HepG2 (cell line): ENCODE measurements around the gene ME3. TPM values are rescaled to one million over a fixed set of nuclear protein-coding genes. Genes with fewer than 3 reads are reported as not detected.

Experiments used
- ATAC-seq: fragments of 200-7000 bp; cut with Tn5 transposase; 3 replicates; pipeline ENCODE4 v1.9.1; 2020; ENCODE audit warnings: mild to moderate bottlenecking, moderate library complexity
- BruUV-seq: library from RNA; stranded (reverse); fragments of 400-500 nt; replicated peaks from 2 replicates; lab custom pipeline; 2021; lab: Mats Ljungman, UMichigan
- CTCF ChIA-PET: fragments of 300-600 bp; formaldehyde crosslinking; extraction: SDS; loops from one replicate; lab custom pipeline; 2021; ENCODE audit warnings: low total read pairs, inconsistent platforms, low intra/inter-chr PET ratio; lab: Yijun Ruan, JAX
- POLR2A ChIA-PET: fragments of 350-600 bp; sonication (Branson Sonifier 250); formaldehyde crosslinking; loops from one replicate; lab custom pipeline; 2020; ENCODE audit warnings: antibody characterized with exemption, inconsistent platforms; lab: Yijun Ruan, JAX
- DNase-seq: peaks from one replicate; pipeline ENCODE4 v3.0.0-alpha.2; 2015; ENCODE audit warnings: low spot score
- FAIRE-seq: peaks from 3 replicates; lab custom pipeline; 2011; peaks lifted over from hg19 to GRCh38; lab: Jason Lieb, UNC
- H2AFZ ChIP-seq: one replicate; pipeline ENCODE4 v1.6.1; 2011; ENCODE audit warnings: low read length, inconsistent platforms
- H3K27ac ChIP-seq: fragments of 300-600 bp; 3 replicates; pipeline ENCODE4 v1.8.0; 2011; ENCODE audit warnings: mixed run types, mild to moderate bottlenecking, mixed read lengths, low read length, inconsistent platforms; ENCODE audit not compliant: insufficient read depth; ENCODE audit errors: extremely low read length
- H3K27me3 ChIP-seq, 2 experiments: fragments of 200-600 bp in 1 of 2; 2 replicates in 1 of 2; 3 replicates in 1 of 2; pipeline versions ENCODE4 v1.6.0 to v1.8.0; 2011; ENCODE audit warnings: low read length in 2 of 2, mild to moderate bottlenecking in 2 of 2, moderate library complexity in 2 of 2, inconsistent platforms in 1 of 2; ENCODE audit not compliant: insufficient read depth in 2 of 2, control insufficient read depth in 1 of 2
- H3K36me3 ChIP-seq, 2 experiments: fragments of 200-600 bp in 1 of 2; replicated peaks in 1 of 2; 2 replicates in 1 of 2; 3 replicates in 1 of 2; pipeline versions ENCODE4 v1.5.1 to v1.8.0; 2011; ENCODE audit warnings: low read length in 2 of 2, inconsistent platforms in 1 of 2; ENCODE audit not compliant: insufficient read depth in 2 of 2, control insufficient read depth in 1 of 2
- H3K4me1 ChIP-seq: 2 replicates; pipeline ENCODE4 v1.5.1; 2012; ENCODE audit warnings: low read length, inconsistent platforms; ENCODE audit not compliant: insufficient read depth
- H3K4me2 ChIP-seq: 2 replicates; pipeline ENCODE4 v1.6.0; 2011; ENCODE audit warnings: low read depth, low read length, inconsistent platforms
- H3K4me3 ChIP-seq, 3 experiments: fragments of 200-600 bp in 1 of 3; sonication (generic), shearing (Covaris generic) in 1 of 3; replicated peaks in 1 of 3; 2 replicates each; pipeline ENCODE4 v1.5.1; 2011 to 2016; ENCODE audit warnings: low read length in 3 of 3, inconsistent platforms in 2 of 3, low read depth in 2 of 3, mild to moderate bottlenecking in 2 of 3, control low read depth in 1 of 3, mixed read lengths in 1 of 3; ENCODE audit not compliant: insufficient read depth in 1 of 3
- H3K79me2 ChIP-seq: one replicate; pipeline ENCODE4 v1.6.1; 2011; ENCODE audit warnings: low read length, inconsistent platforms; ENCODE audit not compliant: insufficient read depth
- H3K9ac ChIP-seq: 2 replicates; pipeline ENCODE4 v1.6.0; 2011; ENCODE audit warnings: mild to moderate bottlenecking, low read depth, low read length, inconsistent platforms; ENCODE audit not compliant: insufficient read depth
- H3K9me3 ChIP-seq: 2 replicates; pipeline ENCODE4 v1.5.1; 2012; ENCODE audit warnings: mild to moderate bottlenecking, low read length
- H4K20me1 ChIP-seq: 2 replicates; pipeline ENCODE4 v1.6.0; 2011; ENCODE audit warnings: inconsistent platforms, mild to moderate bottlenecking, low read length, moderate library complexity; ENCODE audit not compliant: insufficient read depth
- CHD2 ChIP-seq: IDR thresholded peaks from 2 replicates; pipeline ENCODE4 v1.6.1; 2011; ENCODE audit warnings: low read depth, low read length, improper control_type of control experiment
- HHEX ChIP-seq: IDR thresholded peaks from 2 replicates; pipeline ENCODE4 v1.6.1; 2016; ENCODE audit warnings: control low read depth
- KLF15 ChIP-seq: sonication (generic); formaldehyde crosslinking; IDR thresholded peaks from 2 replicates; pipeline ENCODE4 v1.8.1; 2023; ENCODE audit warnings: borderline replicate concordance, mild to moderate bottlenecking, inconsistent platforms, missing genetic modification reagents, mixed read lengths
- MAFG ChIP-seq: sonication (generic); formaldehyde crosslinking; IDR thresholded peaks from 2 replicates; pipeline ENCODE4 v1.5.1; 2020; ENCODE audit warnings: mild to moderate bottlenecking, missing genetic modification reagents
- MAX ChIP-seq: IDR thresholded peaks from 2 replicates; pipeline ENCODE4 v1.6.1; 2012; ENCODE audit warnings: inconsistent platforms
- POGZ ChIP-seq: sonication (generic); formaldehyde crosslinking; IDR thresholded peaks from 2 replicates; pipeline ENCODE4 v1.4.0; 2020; ENCODE audit warnings: mild to moderate bottlenecking, missing genetic modification reagents
- POLR2G ChIP-seq: fragments of 200-400 bp; formaldehyde crosslinking; IDR thresholded peaks from 2 replicates; pipeline ENCODE4 v1.6.1; 2018; ENCODE audit warnings: mild to moderate bottlenecking, low read depth, low read length, moderate library complexity
- RARA ChIP-seq: IDR thresholded peaks from 2 replicates; pipeline ENCODE4 v1.6.1; 2016; ENCODE audit warnings: missing genetic modification reagents, missing compliant biosample characterization
- REL ChIP-seq: sonication (generic); formaldehyde crosslinking; conservative IDR thresholded peaks from 2 replicates; pipeline ENCODE4 v1.8.0; 2022; ENCODE audit warnings: mild to moderate bottlenecking, missing genetic modification reagents, moderate library complexity
- RELA ChIP-seq: sonication (generic); formaldehyde crosslinking; IDR thresholded peaks from 2 replicates; pipeline ENCODE4 v1.4.0; 2020; ENCODE audit warnings: missing genetic modification reagents
- U2AF1 ChIP-seq: fragments of 200-400 bp; formaldehyde crosslinking; optimal IDR thresholded peaks from 2 replicates; pipeline ENCODE3; 2017; ENCODE audit warnings: mild to moderate bottlenecking, low read depth, low read length
- ZFP91 ChIP-seq: sonication (generic); formaldehyde crosslinking; IDR thresholded peaks from 2 replicates; pipeline ENCODE4 v1.9.0; 2022; ENCODE audit warnings: missing genetic modification reagents, mild to moderate bottlenecking, borderline replicate concordance
- ZNF580 ChIP-seq: IDR thresholded peaks from 2 replicates; pipeline ENCODE4 v1.6.1; 2016; ENCODE audit warnings: low read depth, borderline replicate concordance
- ZNF597 ChIP-seq: sonication (generic); formaldehyde crosslinking; IDR thresholded peaks from 2 replicates; pipeline ENCODE4 v1.5.0; 2020; ENCODE audit warnings: missing genetic modification reagents
- WGBS: methylation state at CpG from one replicate; pipeline ENCODE4 v1.1.6; 2017; ENCODE audit warnings: low lambda C conversion rate; 5-methylcytosine and 5-hydroxymethylcytosine counted together
- in situ Hi-C: cut with HindIII; loops from 2 replicates; pipeline ENCODE4 v1.10.0; 2017; ENCODE audit warnings: low pct_unique_long_range_greater_than_20kb; ENCODE audit not compliant: extremely low pct_ligation_motif_present
- intact Hi-C: fragments of 100-400 bp; cut with micrococcal nuclease; formaldehyde crosslinking; loops from one replicate; pipeline ENCODE4 v1.10.0; 2022; ENCODE audit not compliant: unreplicated experiment
- polyA plus RNA-seq, 8 experiments: library from polyadenylated mRNA; depleted of rRNA in 3 of 8; stranded (reverse) in 7 of 8; unstranded in 1 of 8; fragments of >200 nt; fragmentation: Illumina TruSeq in 4 of 8; extraction: Trizol in 4 of 8; gene quantifications; 2 replicates each; pipeline versions ENCODE4 v1.2.1 to v1.2.3, GENCODE V29; 2011 to 2016; ENCODE audit warnings: low read depth in 4 of 8, missing spikeins in 1 of 8, mixed read lengths in 1 of 8; ENCODE audit not compliant: insufficient read depth in 1 of 8
- total RNA-seq, 5 experiments: library from RNA; depleted of rRNA; stranded (reverse); fragments of >200 nt; fragmentation: Illumina TruSeq; extraction: Trizol; gene quantifications; 2 replicates each; pipeline ENCODE4 v1.2.3, GENCODE V29; 2016; ENCODE audit warnings: low read depth in 1 of 5

ME3 gene
- total and polyA plus RNA-seq, 2 of the 13 experiments (the other 11 are each of a cell fraction or from before 2014, with no cell fraction given) = not detected

GRCh38 chr11:86481399-86481798, 191.0 kb downstream of the ME3 start:
- H3K27ac ChIP-seq = no peak overlapping the region
- BruUV-seq = no TSS peak
- no peak for DNase-seq

More at GRCh38 chr11:86481399-86481798, 191.0 kb downstream of the ME3 start:
- intact Hi-C loops (no loop called here), in situ Hi-C loops (loop anchor here (10.0 kb wide), 1 partner anchor 113 kb away; no protein-coding TSS in a partner anchor)
- TF ChIP-seq MAX (no peak), RARA (CRISPR knock-in tag) (no peak), POLR2G (no peak), MAFG (no peak), ZNF580 (CRISPR knock-in tag) (no peak), ZFP91 (CRISPR knock-in tag) (no peak), CHD2 (no peak), POGZ (no peak), HHEX (CRISPR knock-in tag) (no peak), KLF15 (CRISPR knock-in tag) (no peak), U2AF1 (no peak), RELA (CRISPR knock-in tag) (no peak), ZNF597 (CRISPR knock-in tag) (no peak), REL (CRISPR knock-in tag) (no peak)
- Histone ChIP-seq H3K4me1 (peaks cover 37% of the 10 kb centered on the region), H3K9ac (no peak overlapping the region), H4K20me1 (no peaks in the 10 kb centered on the region), H3K36me3 (no peaks in the 10 kb centered on the region), H3K79me2 (no peaks in the 10 kb centered on the region), H3K27me3 (no peaks in the 10 kb centered on the region), H3K4me2 (no peak overlapping the region), H3K9me3 (no peaks in the 10 kb centered on the region), H3K4me3 (no peak overlapping the region), H2AFZ (no peak overlapping the region)
- FAIRE-seq = no peak
- ChIA-PET CTCF (no interaction called here), POLR2A (no interaction called here)
- WGBS = no CpG with 5 or more reads among the region's 1 CpG
- no peak for ATAC-seq
